H1 (cell line): ENCODE results near the gene CADPS. TPM values are rescaled to one million over a fixed set of nuclear protein-coding genes. Genes with fewer than 3 reads are reported as not detected.

Source experiments
- CTCF ChIA-PET: fragments of 300-600 bp; sonication (Branson Sonifier 250); formaldehyde crosslinking; loops from one replicate; lab custom pipeline; 2021; ENCODE audit not compliant: partially characterized antibody; lab: Charles Lee
- POLR2A ChIA-PET: fragments of 300-600 bp; sonication (Branson Sonifier 250); formaldehyde crosslinking; loops from one replicate; lab custom pipeline; 2021; ENCODE audit warnings: inconsistent platforms; ENCODE audit not compliant: partially characterized antibody; lab: Charles Lee
- DNase-seq, 2 experiments: peaks; one replicate each; pipeline versions ENCODE4 v3.0.0 to v3.0.0-alpha.2; 2010 to 2022; ENCODE audit warnings: low spot score in 2 of 2, low read depth in 1 of 2, mixed read lengths in 1 of 2
- FAIRE-seq: peaks from 2 replicates; lab custom pipeline; 2011; peaks lifted over from hg19 to GRCh38; lab: Jason Lieb, UNC
- H2AFZ ChIP-seq: 2 replicates; pipeline ENCODE4 v1.8.1; 2012; ENCODE audit warnings: low read length, inconsistent platforms
- H2AK5ac ChIP-seq: 2 replicates; pipeline ENCODE4 v1.6.1; 2013; ENCODE audit warnings: low read depth, low read length
- H2BK120ac ChIP-seq: replicated peaks from 2 replicates; pipeline ENCODE3; 2013; ENCODE audit warnings: low read depth, low read length, inconsistent platforms
- H2BK12ac ChIP-seq: 2 replicates; pipeline ENCODE4 v1.6.1; 2013; ENCODE audit warnings: low read depth, low read length
- H2BK15ac ChIP-seq: 2 replicates; pipeline ENCODE4 v1.6.1; 2013; ENCODE audit warnings: low read length
- H2BK20ac ChIP-seq: 2 replicates; pipeline ENCODE4 v1.6.1; 2013; ENCODE audit warnings: low read length
- H2BK5ac ChIP-seq: 2 replicates; pipeline ENCODE4 v1.6.1; 2013; ENCODE audit warnings: low read depth, low read length
- H3K14ac ChIP-seq: 2 replicates; pipeline ENCODE4 v1.6.1; 2013; ENCODE audit warnings: inconsistent platforms; ENCODE audit not compliant: insufficient read length
- H3K18ac ChIP-seq: 2 replicates; pipeline ENCODE4 v1.6.1; 2013; ENCODE audit warnings: low read length; ENCODE audit errors: extremely low read depth
- H3K23ac ChIP-seq: 2 replicates; pipeline ENCODE4 v1.6.1; 2013; ENCODE audit warnings: inconsistent platforms; ENCODE audit not compliant: insufficient read length
- H3K23me2 ChIP-seq: 2 replicates; pipeline ENCODE4 v1.6.1; 2013; ENCODE audit warnings: low read depth, low read length
- H3K27ac ChIP-seq: 2 replicates; pipeline ENCODE4 v1.6.1; 2011; ENCODE audit warnings: low read depth, low read length, inconsistent platforms
- H3K27me3 ChIP-seq, 4 experiments: replicated peaks in 1 of 4; 1 replicate in 1 of 4; 2 replicates in 3 of 4; pipeline versions ENCODE4 v1.6.1 to v1.8.1; 2011 to 2013; ENCODE audit warnings: low read length in 3 of 4, mild to moderate bottlenecking in 3 of 4, inconsistent platforms in 2 of 4, mixed read lengths in 2 of 4, moderate library complexity in 1 of 4; ENCODE audit not compliant: control insufficient read depth in 3 of 4, insufficient read depth in 3 of 4; ENCODE audit errors: extremely low read depth in 1 of 4
- H3K36me3 ChIP-seq, 4 experiments: 2 replicates each; pipeline versions ENCODE4 v1.6.1 to v1.8.1; 2011 to 2013; ENCODE audit warnings: mild to moderate bottlenecking in 4 of 4, low read length in 3 of 4, moderate library complexity in 2 of 4, control low read depth in 1 of 4, inconsistent platforms in 1 of 4; ENCODE audit not compliant: insufficient read depth in 4 of 4, control insufficient read depth in 2 of 4
- H3K4ac ChIP-seq: replicated peaks from 2 replicates; pipeline ENCODE3; 2013; ENCODE audit warnings: low read length, low read depth, mixed read lengths, inconsistent platforms; ENCODE audit not compliant: insufficient read length
- H3K4me1 ChIP-seq, 4 experiments: replicated peaks in 1 of 4; 1 replicate in 1 of 4; 2 replicates in 3 of 4; pipeline versions ENCODE4 v1.6.1 to v1.8.1; 2011 to 2013; ENCODE audit warnings: low read length in 3 of 4, inconsistent platforms in 2 of 4, mixed read lengths in 1 of 4; ENCODE audit not compliant: insufficient read depth in 4 of 4, control insufficient read depth in 3 of 4
- H3K4me2 ChIP-seq, 2 experiments: 2 replicates each; pipeline versions ENCODE4 v1.6.1 to v1.8.1; 2011 to 2013; ENCODE audit warnings: low read depth in 2 of 2, low read length in 2 of 2, control low read depth in 1 of 2, inconsistent platforms in 1 of 2, mild to moderate bottlenecking in 1 of 2; ENCODE audit not compliant: insufficient read depth in 1 of 2
- H3K4me3 ChIP-seq, 4 experiments: fragments of 200-600, 300-600 bp in 1 of 4; sonication (generic), shearing (Covaris generic), sonication (Bioruptor Twin) in 1 of 4; 2 replicates each; pipeline versions ENCODE4 v1.5.1 to v1.8.1; 2011 to 2016; ENCODE audit warnings: low read length in 4 of 4, low read depth in 3 of 4, control low read depth in 2 of 4, inconsistent platforms in 2 of 4, mild to moderate bottlenecking in 2 of 4, mixed read lengths in 1 of 4, moderate library complexity in 1 of 4; ENCODE audit not compliant: insufficient read depth in 2 of 4; ENCODE audit errors: extremely low read depth in 1 of 4
- H3K56ac ChIP-seq: replicated peaks from 2 replicates; pipeline ENCODE3; 2013; ENCODE audit warnings: low read depth, mild to moderate bottlenecking, mixed read lengths, low read length, inconsistent platforms; ENCODE audit not compliant: insufficient read length
- H3K79me1 ChIP-seq: 2 replicates; pipeline ENCODE4 v1.6.1; 2013; ENCODE audit warnings: low read depth, low read length, control low read depth
- H3K79me2 ChIP-seq, 2 experiments: 2 replicates each; pipeline versions ENCODE4 v1.6.1 to v1.8.1; 2012 to 2013; ENCODE audit warnings: low read length in 2 of 2, mild to moderate bottlenecking in 2 of 2, inconsistent platforms in 1 of 2; ENCODE audit not compliant: insufficient read depth in 2 of 2, control insufficient read depth in 1 of 2
- H3K9ac ChIP-seq, 4 experiments: replicated peaks in 1 of 4; 1 replicate in 1 of 4; 2 replicates in 3 of 4; pipeline versions ENCODE4 v1.6.1 to v1.8.1; 2011 to 2013; ENCODE audit warnings: low read depth in 3 of 4, low read length in 3 of 4, control low read depth in 2 of 4, mild to moderate bottlenecking in 2 of 4, moderate library complexity in 2 of 4, inconsistent platforms in 1 of 4; ENCODE audit errors: extremely low read depth in 1 of 4
- H3K9me3 ChIP-seq, 2 experiments: 2 replicates each; pipeline versions ENCODE4 v1.6.1 to v1.8.1; 2012 to 2013; ENCODE audit warnings: mild to moderate bottlenecking in 2 of 2, moderate library complexity in 2 of 2, control low read depth in 1 of 2, inconsistent platforms in 1 of 2, low read depth in 1 of 2, low read length in 1 of 2, mixed read lengths in 1 of 2; ENCODE audit not compliant: insufficient read depth in 2 of 2
- H4K20me1 ChIP-seq, 2 experiments: replicated peaks in 1 of 2; 2 replicates each; pipeline versions ENCODE3 to v1.8.1; 2011 to 2013; ENCODE audit warnings: inconsistent platforms in 2 of 2, low read length in 2 of 2, mild to moderate bottlenecking in 1 of 2; ENCODE audit not compliant: insufficient read depth in 2 of 2, control insufficient read depth in 1 of 2
- H4K5ac ChIP-seq: 2 replicates; pipeline ENCODE4 v1.6.1; 2013; ENCODE audit warnings: low read length, low read depth, mixed read lengths, inconsistent platforms; ENCODE audit not compliant: insufficient read length
- H4K8ac ChIP-seq: 2 replicates; pipeline ENCODE4 v1.8.0; 2013; ENCODE audit warnings: mild to moderate bottlenecking, moderate library complexity, low read length, inconsistent platforms; ENCODE audit not compliant: insufficient read depth; ENCODE audit errors: extremely low read depth
- H4K91ac ChIP-seq: replicated peaks from 2 replicates; pipeline ENCODE3; 2013; ENCODE audit warnings: low read length, mixed read lengths, inconsistent platforms; ENCODE audit not compliant: insufficient read length
- ASH2L ChIP-seq: fragments of 200-600, 300-600 bp; sonication (generic); IDR thresholded peaks from one replicate; pipeline ENCODE4 v1.7.1; 2017; ENCODE audit warnings: low read length
- ATF3 ChIP-seq: IDR thresholded peaks from 2 replicates; pipeline ENCODE4 v1.6.1; 2011; ENCODE audit warnings: low read depth, mild to moderate bottlenecking, low read length; ENCODE audit not compliant: insufficient read depth
- CREB1 ChIP-seq: IDR thresholded peaks from 2 replicates; pipeline ENCODE4 v1.6.1; 2012; ENCODE audit warnings: inconsistent platforms
- EZH2 ChIP-seq: fragments of 200-600 bp; sonication (generic); IDR thresholded peaks from 2 replicates; pipeline ENCODE4 v1.7.1; 2012; ENCODE audit warnings: low read depth, mild to moderate bottlenecking, moderate library complexity, low read length, inconsistent platforms; ENCODE audit not compliant: severe bottlenecking
- KDM4A ChIP-seq: IDR thresholded peaks from one replicate; pipeline ENCODE4 v1.7.1; 2012; ENCODE audit warnings: low read depth, mild to moderate bottlenecking, moderate library complexity, low read length, inconsistent platforms; ENCODE audit not compliant: severe bottlenecking
- RNF2 ChIP-seq: fragments of 200-900, 300-1000 bp; sonication (generic); IDR thresholded peaks from 2 replicates; pipeline ENCODE4 v1.7.1; 2016; ENCODE audit warnings: borderline replicate concordance, low read depth, mild to moderate bottlenecking, antibody characterized with exemption, low read length; ENCODE audit not compliant: poor library complexity, severe bottlenecking; ENCODE audit errors: missing control alignments
- SUZ12 ChIP-seq: fragments of 200-600 bp; sonication (generic); IDR thresholded peaks from 2 replicates; pipeline ENCODE4 v1.6.1; 2012; ENCODE audit warnings: mild to moderate bottlenecking, inconsistent platforms, low read length, moderate library complexity, mixed read lengths
- TAF1 ChIP-seq: IDR thresholded peaks from 2 replicates; pipeline ENCODE4 v1.6.1; 2011; ENCODE audit warnings: mild to moderate bottlenecking, low read depth, low read length
- WGBS, 2 experiments: shearing (Covaris generic) in 1 of 2; methylation state at CpG; one replicate each; pipeline versions ENCODE4 v1.1.6 to v1.1.7; 2013 to 2015; ENCODE audit warnings: low lambda C conversion rate in 2 of 2, mixed read lengths in 2 of 2, inconsistent platforms in 1 of 2, low coverage in 1 of 2, missing lambda C conversion rate in 1 of 2; ENCODE audit not compliant: insufficient replicate concordance in 2 of 2, insufficient coverage in 1 of 2, insufficient read length in 1 of 2; ENCODE audit errors: extremely low coverage in 1 of 2, missing lambda C conversion rate in 1 of 2; 5-methylcytosine and 5-hydroxymethylcytosine counted together
- polyA plus RNA-seq, 7 experiments: library from polyadenylated mRNA; depleted of rRNA in 3 of 7; stranded (reverse) in 5 of 7; unstranded in 2 of 7; fragments of >200 nt in 5 of 7; fragments of 200-250 nt in 2 of 7; gene quantifications; 1 replicate in 5 of 7; 2 replicates in 1 of 7; 4 replicates in 1 of 7; pipeline versions ENCODE4 v1.2.1 to v1.2.3, GENCODE V29; 2011 to 2013; ENCODE audit warnings: missing spikeins in 2 of 7, mixed read lengths in 2 of 7
- total RNA-seq: library from RNA; stranded (reverse); fragmentation: NEBNext Ultra II Directional; extraction: Animal tissue kit (Norgen Biotek cat#: 25700); gene quantifications from 2 replicates; pipeline ENCODE4 v1.2.1, GENCODE V29; 2021

Gene CADPS
- total and polyA plus RNA-seq, 2 of the 8 experiments (the other 6 are each of a cell fraction or from before 2014, with no cell fraction given): 7.1 to 10.2 TPM

- Histone ChIP-seq H4K20me1 (peaks cover 2 to 20% of the 10 kb centered on the region in 2 experiments), H3K4me3 (peak within 1 kb of the TSS; percentile 28 to 60 (median 32); a peak in 6 of 8 replicates), H2BK20ac (peak within 1 kb of the TSS; percentile 57; the same call in 1 of the 2 replicates), H2BK120ac (no peak within 1 kb of the TSS), H2AK5ac (peak within 1 kb of the TSS; percentile 65; the same call in 1 of the 2 replicates), H3K4me1 (peaks cover 17 to 66% (median 47%) of the 10 kb centered on the region in 4 experiments), H3K27ac (no peak within 1 kb of the TSS), H2BK12ac (peak within 1 kb of the TSS; percentile 43; the same call in 1 of the 2 replicates), H3K9me3 (no peaks in the 10 kb centered on the region; a peak in 1 of 4 replicates), H2BK5ac (no peak within 1 kb of the TSS), H3K56ac (no peak within 1 kb of the TSS), H3K79me2 (no peaks in the 10 kb centered on the region), H3K27me3 (peaks cover 92 to 100% (median 99%) of the 10 kb centered on the region in 4 experiments), H3K23ac (no peak within 1 kb of the TSS), H4K8ac (peak within 1 kb of the TSS; percentile 57), H3K23me2 (peaks cover 5% of the 10 kb centered on the region; the same call in 1 of the 2 replicates), H3K14ac (no peak within 1 kb of the TSS), H3K4ac (no peak within 1 kb of the TSS), H3K4me2 (peak within 1 kb of the TSS; percentile 69 to 90), H3K18ac (peak within 1 kb of the TSS; percentile 83), H2BK15ac (no peak within 1 kb of the TSS; the same call in 1 of the 2 replicates), H4K5ac (no peak within 1 kb of the TSS), H3K36me3 (0 out of 8 replicates have a peak, but pooled peaks cover 0 to 4% (median 0%) of the 10 kb centered on the region in 4 experiments), H3K9ac (no peak within 1 kb of the TSS), H2AFZ (no peak within 1 kb of the TSS)
- no peak for FAIRE-seq
- WGBS, 2 experiments: 0% methylated on average over 26 of the region's 28 CpGs; no CpG with 5 or more reads in 1 of the 2 experiments
- POLR2A ChIA-PET: no interaction called here
- peak in 1 of 2 experiments; percentile 77 for DNase-seq
- TF ChIP-seq TAF1 (no peak), EZH2 (peak; percentile 93), ASH2L (peak; percentile 66), RNF2 (peak; percentile 82), KDM4A (peak; percentile 24), ATF3 (no peak), SUZ12 (peak; percentile 94), CREB1 (peak; percentile 64)
- TF ChIP-seq, all 59 proteins: peak for 6
- no peaks in the 10 kb centered on the region for H3K79me1 ChIP-seq
- H4K91ac ChIP-seq: no peak within 1 kb of the TSS
- CTCF ChIA-PET: interaction anchor here (0.8 to 2.1 kb wide), 7 partner anchors 8 to 293 kb away, joined by 3 to 8 read pairs (median 4); no protein-coding TSS in a partner anchor
Observed at GRCh38 chr3:62373215-62373614, 502.0 kb downstream of the CADPS start, which contains the start of gene FEZF2. FEZF2 (minus strand) TSS chr3:62373550; CDS start chr3:62372868, 682 bp downstream.
